GM19468 (cell line): ENCODE measurements around the gene SETD1B.
"Not testable (repeated sequence)": the region's sequence is repeated elsewhere in the genome, so short reads cannot be mapped to it uniquely, and the experiment has no call there.

Experiments
- ATAC-seq: cut with Tn5 transposase; IDR thresholded peaks from one replicate; pipeline ENCODE4 v1.9.1; 2021; ENCODE audit warnings: mild to moderate bottlenecking, moderate library complexity, moderate number of reproducible peaks; ENCODE audit not compliant: unreplicated experiment; ENCODE audit errors: extremely low read depth

SETD1B gene

DNA sequence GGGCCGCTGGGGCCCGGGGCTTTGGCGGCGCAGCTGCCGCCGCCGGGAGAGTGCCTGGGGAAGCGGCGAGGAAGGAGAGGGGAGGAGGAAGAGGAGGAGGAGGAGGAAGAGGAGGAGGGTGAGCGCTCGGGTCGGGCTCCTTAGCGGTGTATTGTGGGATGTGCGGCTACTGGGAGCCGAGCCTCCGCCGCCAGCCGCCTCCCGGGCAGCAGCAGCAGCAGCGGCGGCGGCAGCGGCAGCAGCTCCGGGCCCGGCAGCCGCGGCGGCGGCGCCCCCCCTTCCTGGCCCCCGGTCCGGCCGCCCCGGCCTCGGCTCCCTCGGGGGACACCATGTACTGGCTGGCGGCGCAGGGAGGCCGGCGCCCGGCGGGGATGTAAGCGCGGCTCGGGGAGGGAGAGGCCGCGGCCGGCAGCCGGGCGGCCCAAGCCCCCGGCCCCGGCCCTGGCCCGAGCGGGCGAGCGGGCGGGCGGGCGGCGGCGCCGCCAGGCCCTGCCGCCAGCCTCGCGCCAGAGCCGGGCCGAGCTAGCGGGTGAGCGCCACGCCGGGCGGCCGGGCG, at the start of gene SETD1B:
Gene SETD1B, plus strand, starts transcription at position 149 of the 556 bp plus-strand sequence. CDS start 729 bp downstream, outside the sequence.
- ATAC-seq: no peak

DNA sequence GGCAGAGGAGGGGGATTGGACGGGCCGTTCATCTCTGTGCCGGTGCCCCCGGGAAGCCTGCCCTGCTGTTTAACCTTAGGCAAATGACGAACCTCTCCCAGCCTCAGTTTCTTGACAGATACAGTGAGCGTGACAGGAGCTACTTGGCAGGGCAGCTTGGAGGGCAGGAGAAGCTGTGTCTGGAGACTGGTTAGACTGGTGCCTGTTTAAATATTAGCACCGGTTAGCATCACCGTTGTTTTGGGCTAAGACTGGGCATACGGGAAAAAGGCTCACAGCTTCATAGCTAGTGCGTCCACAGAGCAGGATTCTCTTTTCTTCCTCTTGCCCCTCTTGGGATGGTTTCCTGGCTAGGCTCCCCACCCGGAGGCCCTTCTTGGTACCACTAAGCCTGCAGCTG, 49.0 kb upstream of the SETD1B start:
- ATAC-seq: no peak

DNA sequence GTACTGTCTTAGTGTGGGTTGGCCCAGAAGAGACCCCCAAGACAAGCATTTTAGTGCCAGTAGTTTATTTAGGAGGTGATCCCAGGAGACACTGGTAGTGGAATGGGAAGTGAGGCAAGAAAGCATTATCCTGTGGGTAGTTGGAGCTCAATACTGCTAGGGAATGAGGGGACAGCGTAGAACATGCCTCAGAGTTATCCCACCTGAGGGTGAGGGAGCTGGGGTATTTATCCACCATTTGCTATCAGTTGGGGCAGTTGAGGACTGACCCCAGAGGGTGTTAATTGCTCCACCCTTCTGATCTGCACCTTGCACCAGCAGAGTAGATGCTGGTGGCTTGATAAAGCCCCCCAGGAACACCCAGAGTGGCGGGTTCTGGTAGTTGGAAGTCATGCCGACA, 48.2 kb upstream of the SETD1B start:
- no peak for ATAC-seq

DNA sequence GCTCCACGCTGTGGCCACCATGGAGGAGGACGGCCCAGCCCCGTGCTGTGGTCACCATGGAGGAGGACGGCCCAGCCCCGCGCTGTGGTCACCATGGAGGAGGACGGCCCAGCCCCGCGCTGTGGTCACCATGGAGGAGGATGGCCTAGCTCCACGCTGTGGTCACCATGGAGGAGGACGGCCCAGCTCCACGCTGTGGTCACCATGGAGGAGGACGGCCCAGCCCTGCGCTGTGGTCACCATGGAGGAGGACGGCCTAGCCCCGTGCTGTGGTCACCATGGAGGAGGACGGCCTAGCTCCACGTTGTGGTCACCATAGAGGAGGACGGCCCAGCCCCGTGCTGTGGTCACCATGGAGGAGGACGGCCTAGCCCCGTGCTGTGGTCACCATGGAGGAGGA, 45.3 kb upstream of the SETD1B start:
- ATAC-seq: not testable (repeated sequence)

DNA sequence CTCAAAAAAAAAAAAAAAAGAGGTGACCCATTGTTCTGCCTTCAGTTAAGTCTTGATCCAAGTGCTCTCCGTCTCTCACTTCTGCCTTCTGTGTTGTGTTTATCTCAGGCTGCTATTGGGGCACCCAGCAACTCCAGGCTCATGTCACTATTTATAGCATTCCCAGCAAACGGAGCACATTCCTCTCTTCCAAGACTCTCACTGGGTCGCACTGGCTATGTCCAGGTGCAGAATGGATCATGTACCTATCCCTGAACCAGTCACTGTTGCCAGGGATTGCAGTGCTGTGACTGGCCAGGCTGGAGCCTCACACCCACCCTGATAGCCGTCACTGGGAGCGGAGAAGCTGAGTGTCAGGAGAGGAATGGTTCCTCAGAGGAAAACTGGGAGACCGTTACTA, 41.5 kb upstream of the SETD1B start:
- no peak for ATAC-seq

DNA sequence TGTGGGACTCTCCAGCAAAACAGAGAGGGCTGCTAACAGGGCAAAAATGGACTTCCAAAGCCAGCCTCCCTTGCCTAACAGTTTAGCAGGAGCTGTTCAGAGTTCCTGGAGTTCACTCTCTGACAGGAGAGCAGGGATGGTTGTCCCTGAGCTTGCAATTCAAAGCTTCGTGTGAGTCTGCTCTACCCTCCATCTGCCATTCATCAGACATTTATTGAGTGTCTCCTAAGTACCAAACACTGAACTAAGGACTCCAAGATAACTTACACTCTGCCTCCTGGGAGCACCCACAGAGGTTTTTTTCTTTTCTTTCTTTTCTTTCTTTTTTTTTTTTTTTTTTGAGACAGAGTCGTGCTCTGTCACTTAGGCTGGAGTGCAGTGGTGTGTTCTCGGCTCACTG, 39.0 kb upstream of the SETD1B start:
- no peak for ATAC-seq

DNA sequence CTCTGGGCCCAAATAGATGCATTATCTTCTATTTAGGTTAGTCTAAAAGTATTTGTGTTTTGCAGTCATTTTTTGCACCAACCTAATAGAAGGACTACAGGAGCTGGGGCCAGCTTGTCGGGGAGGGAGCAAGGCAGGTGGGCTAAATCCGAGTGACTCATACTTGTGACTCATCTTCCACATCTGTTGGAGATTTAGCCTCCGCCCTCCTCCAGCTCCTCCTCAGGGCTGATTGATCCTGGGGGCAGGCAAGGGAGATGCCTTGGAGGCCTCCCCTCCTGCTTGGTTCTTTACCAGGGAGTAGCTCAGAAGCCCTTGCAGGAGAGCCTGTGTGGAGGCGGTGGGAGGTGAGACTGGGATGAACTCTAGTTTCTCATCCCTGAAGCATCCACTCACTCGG, 38.2 kb upstream of the SETD1B start:
- no peak for ATAC-seq

DNA sequence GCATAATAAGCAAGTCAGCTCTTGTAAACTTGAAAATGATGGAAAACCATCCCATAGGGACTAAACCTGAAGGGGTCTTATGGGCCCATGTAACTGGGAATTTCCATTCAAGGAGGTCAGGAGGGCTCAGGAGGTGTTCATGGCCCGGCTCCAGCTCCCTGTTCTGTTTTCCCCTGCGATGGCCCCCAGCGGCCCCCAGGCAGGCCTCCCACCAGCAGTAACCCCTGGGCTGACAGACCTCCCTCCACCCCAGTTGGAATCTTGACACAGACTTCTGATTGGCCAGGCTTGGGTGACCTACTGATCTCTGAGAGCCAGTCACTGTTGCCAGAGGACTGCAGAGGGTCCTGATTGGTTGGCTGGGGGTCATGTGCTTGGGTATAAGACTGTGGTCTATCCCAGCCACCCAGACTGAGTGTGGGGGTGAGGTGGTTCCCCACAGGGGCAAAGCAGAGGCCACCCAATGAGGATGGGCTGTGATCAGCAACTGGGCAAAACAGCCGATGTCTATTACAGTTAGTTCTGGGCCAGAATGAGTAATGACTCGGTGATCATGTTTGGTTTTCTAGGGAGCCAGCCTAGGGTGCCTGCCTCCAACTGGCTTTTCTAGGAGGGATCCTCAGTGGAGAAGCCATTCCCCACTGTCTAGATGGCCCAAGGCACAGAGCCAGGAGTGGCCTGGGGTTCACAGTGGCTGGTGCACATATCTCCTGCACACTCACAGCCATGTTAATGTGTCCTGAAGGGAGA, 37.3 kb upstream of the SETD1B start:
- no peak for ATAC-seq

DNA sequence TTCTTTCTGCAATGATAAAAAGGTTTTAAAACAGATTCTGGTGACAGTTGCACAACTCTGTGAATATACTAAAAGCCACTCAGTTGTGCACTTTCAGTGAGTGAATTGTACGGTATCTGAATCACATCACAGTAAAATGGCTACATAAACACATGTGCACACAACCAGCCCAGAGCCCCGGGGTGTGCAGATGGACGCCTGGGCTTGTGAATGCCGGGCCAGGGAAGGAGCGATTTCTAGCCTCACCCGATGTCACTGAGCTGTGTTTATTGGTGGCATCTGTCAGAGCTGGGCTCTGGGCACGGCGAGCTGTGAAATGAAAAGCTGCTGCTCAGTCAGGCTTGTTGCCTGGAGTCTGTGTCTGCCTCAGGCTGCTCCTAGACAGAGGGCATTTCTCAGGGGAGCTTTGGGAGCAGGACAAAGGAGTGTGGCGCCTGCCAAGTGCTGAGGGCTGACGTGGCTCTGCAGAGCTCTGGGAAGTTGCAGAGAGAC, 36.2 kb upstream of the SETD1B start:
- no peak for ATAC-seq

DNA sequence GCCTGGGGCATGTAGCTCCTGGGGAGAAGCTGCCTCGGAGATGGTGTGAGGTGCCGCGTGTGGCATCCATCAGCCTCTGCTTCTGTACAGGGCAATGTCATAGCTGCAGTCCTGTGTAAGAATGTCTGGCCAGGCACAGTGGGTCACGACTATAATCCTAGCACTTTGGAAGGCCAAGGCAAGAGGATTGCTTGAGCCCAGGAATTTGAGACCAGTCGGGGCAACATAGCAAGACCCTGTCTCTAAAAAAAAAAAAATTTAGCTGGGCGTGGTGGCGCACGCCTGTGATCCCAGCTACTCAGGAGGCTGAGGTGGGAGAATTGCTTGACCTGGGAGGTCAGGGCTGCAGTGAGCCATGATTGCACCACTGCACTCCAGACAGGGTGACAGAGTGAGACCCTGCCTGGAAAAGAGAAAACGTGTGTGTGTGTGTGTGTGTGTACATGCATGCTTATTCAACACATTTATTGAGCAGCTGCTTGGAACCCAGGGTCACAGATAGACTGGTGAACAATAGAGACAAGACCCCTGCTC, 34.4 kb upstream of the SETD1B start:
- no peak for ATAC-seq

DNA sequence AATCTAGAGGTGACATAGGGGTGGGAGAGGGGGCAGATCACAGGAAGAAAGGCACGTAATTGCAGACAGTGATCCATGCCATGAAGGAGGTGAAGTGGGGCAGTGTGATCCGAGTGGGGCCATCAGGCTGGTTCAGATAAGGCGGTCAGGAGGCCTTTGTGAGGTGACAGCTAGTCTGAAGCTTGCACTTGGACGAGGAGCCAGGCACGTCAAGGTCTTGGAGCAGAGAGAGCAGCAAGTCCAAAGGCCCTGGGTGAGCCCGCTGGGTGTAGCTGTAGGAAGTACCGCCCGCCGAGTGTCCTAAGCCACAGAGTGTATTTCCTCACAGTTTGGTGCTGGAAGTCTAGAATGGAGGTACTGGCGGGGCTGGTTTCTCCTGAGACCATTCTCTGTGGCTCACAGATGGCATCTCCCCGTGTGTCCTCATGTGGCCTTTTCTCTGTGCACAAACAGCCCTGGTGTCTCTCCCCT, 33.9 kb upstream of the SETD1B start:
- ATAC-seq: no peak

DNA sequence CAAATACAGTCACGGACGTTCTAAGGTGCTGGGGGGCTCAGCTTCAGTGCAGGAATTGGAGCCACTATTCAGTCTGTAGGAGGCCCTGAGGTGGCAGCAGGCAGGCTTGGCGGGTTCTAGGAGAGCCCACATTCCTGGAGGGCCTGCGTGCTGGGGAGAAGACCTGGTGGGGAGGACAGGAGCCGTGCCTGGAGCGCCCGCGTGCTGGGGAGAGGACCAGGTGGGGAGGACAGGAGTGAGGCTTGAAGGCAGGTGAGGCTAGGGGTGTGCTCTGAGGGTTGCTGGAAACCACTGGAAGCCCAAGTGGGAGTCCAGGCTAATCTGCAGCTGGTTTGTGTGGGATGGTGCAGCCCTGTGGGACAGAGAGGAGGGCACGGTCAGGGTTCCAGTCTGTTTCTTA, 33.4 kb upstream of the SETD1B start:
- no peak for ATAC-seq

DNA sequence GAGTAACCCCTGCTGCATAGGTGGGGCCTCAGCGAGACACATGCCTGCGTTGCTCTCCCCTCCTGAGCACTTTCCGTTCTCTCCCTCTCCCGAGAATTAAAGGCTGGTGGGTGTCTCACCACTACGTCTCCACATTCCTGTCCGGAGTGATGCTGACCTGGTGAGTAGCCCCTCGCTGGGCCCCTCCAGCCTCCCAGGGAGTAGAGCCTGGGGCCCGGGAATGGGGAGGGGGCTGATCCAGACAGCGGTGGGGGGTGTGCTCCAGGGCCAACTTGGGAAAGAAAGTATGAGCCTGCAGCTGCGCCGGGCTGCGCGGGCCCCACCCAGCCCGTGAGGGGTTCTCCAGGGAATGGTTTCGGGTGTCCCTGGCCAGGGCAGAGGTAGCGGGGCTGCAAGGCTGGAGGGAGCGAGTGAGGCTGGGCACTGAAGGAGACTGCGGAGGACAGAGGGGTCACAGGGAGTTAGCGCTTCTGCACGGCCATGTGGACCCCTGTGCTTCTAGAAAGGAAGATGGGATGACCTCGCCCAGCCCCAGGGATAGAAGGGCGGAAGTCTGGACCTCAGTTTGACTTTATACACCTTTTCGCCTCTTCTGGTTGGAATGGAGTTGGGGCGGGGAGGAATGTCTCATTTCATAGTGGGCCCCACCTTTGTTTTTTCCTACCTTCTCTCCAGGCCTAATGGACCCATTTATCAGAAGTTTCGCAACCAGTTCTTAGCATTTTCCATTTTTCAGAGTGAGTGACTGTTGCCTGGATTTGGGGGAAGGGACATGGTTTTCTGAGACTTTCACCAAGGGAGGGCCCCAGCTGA, 32.8 kb upstream of the SETD1B start:
- ATAC-seq: no peak

DNA sequence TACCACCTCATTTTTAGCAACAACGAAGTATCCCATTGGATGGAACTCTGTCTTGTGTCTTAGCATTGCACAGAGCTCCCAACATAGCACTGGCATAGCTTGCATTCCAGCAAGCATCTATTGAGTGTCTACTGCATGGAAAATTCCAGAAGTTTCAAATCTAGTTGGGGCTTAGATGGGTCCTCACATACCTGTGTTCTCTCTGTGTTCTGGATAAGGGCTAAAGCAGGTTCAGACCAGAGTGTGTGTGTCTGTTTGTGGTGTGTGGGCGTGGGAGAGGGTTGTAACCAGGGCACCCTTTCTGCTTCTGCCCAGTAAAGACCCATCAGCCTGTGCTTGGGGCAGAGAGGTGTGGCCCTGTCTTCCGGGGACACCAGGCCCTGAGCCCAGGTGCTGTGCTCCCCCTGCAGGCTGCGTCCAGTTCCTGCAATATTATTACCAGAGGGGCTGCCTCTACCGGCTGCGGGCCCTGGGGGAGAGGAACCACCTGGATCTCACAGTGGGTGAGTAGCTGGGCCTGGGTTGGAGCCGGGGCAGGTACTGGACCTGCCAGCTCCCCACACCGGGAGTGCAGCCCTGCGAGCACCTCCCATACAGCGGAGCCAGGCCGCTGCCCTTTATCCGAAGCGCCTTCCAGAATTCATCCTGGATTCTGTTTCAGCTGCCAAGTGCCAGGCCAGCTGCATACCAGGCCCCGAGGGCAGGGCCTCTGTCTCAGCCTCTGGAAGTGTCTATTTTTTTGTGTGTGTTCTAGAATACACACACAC, 30.6 kb upstream of the SETD1B start:
- ATAC-seq: peak; percentile 66

DNA sequence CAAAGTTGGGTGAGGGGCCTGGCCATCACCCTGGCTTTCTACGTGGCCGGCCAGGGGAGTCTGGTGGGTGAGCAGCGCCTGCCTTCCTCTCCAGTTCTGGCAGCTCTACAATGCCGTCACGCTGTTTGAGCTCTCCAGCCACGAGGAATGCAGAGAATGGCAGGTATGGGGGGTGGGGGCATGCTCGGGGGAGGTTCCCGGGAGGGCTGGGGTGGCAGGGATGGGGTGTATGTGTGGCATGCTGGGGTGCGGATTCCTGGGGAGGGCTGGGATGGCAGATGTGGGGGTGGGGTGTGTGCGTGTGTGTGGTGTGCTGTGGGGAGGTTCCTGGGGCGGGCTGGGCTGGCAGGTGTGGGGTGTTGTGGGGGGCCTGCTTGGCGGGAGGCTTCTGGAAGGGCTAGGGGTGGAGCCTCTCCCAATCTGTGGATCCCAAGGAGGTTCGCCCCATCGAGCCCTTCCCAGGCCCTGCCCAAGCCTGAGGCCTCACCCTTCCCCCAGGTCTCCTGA, 28.8 kb upstream of the SETD1B start:
- ATAC-seq: no peak

DNA sequence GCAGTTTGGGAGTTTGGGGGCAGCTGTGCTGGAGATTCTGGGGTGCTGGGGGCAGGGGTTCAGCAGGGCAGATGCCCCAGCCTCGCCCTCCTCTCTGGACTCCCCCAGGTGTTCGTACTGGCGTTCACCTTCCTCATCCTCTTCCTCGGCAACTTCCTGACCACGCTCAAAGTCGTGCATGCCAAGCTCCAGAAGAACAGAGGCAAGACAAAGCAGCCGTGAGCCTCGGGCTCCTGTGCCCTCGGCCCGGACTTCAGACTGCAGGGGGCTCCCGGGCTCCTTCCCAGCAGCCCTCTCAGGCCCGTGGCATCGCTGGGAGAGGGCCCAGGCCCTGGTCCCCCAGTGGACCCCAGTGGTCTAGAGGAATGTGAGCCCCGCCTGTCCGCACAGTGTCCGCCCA, 28.3 kb upstream of the SETD1B start:
- ATAC-seq: no peak

DNA sequence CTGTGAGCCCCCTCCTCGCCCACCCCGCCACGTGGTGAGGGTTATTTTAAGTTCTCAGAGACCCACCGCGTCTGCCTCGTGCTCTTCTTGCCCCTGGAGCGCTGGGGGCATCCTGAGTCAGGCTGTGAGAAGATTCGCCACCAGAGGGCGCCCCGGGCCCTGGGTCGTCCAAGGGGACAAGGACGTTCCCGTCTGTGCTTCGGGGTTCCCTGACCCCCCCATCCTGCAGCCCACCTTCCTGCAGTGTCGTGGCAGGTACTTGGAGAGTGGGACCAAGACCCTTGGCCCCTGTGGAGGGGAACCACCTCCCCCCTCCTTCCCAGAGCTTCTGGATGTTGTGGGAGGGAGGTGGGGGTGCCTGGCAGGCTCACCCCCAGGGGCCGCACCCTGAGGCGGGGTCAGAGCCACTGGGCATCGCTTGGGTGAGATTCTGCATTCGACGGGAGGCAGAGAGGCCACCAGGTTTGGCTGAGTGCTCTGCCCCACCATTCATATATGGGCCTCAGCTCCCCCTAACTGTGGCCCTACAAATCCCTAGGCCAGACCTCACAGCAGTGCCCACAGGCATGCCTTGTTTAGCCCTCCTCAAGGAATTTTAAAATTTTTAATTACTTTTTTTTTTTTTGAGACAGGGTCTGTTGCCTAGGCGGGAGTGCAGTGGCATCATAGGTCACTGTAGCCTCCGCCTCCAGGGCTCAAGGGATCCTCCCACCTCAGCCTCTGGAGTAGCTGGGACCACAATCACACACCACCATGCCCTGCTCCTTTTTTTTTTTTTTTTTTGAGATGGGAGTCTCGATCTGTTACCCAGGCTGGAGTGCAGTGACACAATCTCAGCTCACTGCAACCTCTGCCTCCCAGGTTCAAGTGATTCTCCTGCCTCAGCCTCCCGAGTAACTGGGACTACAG, 27.4 kb upstream of the SETD1B start:
- no peak for ATAC-seq

DNA sequence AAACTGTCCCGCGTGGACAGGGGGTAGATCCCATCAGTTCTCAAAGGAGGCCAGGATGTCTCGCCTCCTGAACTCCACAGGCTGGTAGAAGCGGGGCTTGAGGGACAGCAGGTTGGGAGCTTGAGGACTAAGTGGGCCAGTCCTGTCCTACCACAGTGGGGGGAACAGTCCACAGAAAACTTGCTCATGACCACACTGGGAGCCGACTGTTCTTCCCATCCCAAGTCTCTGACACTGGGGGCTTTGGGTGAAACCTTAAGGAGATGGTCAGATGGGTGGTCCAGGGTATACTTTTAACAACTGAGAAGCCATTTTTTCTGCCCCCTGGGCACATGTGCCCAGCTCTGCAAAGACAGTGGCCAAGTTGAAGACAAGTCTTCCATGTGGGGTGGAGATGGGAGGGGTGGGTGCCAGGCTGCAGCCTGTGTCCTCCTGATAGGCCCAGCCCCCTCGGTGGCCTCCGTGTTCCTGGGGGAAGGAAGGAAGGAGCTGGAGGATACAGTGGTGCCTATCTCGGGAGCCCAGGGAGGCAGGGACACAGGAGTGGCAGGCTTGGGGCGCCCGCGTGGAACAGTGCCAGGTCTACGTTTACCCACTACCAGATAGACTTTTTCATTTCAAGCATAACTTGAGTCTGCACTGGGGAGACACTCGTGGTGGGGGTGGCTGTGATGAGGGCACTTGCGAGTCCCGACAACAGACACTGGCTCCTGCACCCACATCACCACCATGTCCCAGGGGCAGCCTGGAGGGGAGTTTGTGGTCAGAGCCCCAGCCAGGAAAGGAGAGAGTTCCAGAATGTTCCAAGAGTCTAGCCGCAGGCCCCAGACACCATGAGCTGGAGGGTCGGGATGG, 25.0 kb upstream of the SETD1B start:
- ATAC-seq: no peak
